ENCODE measurements around the gene GPC1. TPM values are rescaled to one million over a fixed set of nuclear protein-coding genes. Genes with fewer than 3 reads are reported as not detected.

GPC1 gene
- total and polyA plus RNA-seq, 2 donors (not counting 3 experiments of a cell fraction or from before 2014, with no cell fraction given), result 9.6 to 31.1 TPM

- intact Hi-C loops (cut with micrococcal nuclease), result loop anchor here (5.0 kb wide), 1 partner anchor 197 kb away; no protein-coding TSS in a partner anchor
- Histone ChIP-seq H3K9me3 (replicated peaks; ENCODE audit: control insufficient read depth, insufficient read depth, low read length) (no peaks in the 10 kb centered on the region), H3K27ac (ENCODE audit: insufficient read depth, low read depth, low read length) (no peak overlapping the region), H3K4me2 (ENCODE audit: insufficient read depth, low read length) (no peak overlapping the region), H3K9me1 (replicated peaks; ENCODE audit: control insufficient read depth, extremely low read depth, insufficient read depth, low read length) (no peaks in the 10 kb centered on the region), H3K27me3 (ENCODE audit: control insufficient read depth in 2 of 2, insufficient read depth in 2 of 2, low read length in 2 of 2) (no peaks in the 10 kb centered on the region), H3K79me2 (ENCODE audit: control insufficient read depth, insufficient read depth, low read length) (no peaks in the 10 kb centered on the region), H3K9ac (replicated peaks; ENCODE audit: extremely low read depth, insufficient read depth, low read length) (no peak overlapping the region), H3K4me3 (replicated peaks in 1 of 3; ENCODE audit: insufficient read depth in 1 of 3, low read depth in 1 of 3, low read length in 3 of 3) (no peak overlapping the region), H3K4me1 (ENCODE audit: control insufficient read depth, extremely low read depth, insufficient read depth, low read length) (no peaks in the 10 kb centered on the region), H4K20me1 (replicated peaks; ENCODE audit: control insufficient read depth, extremely low read depth, insufficient read depth, low read length) (no peaks in the 10 kb centered on the region), H3K36me3 (ENCODE audit: control insufficient read depth in 2 of 2, extremely low read depth in 1 of 2, insufficient read depth in 2 of 2, low read length in 2 of 2) (no peaks in the 10 kb centered on the region), H2AFZ (ENCODE audit: low read depth, low read length) (no peak overlapping the region)
- dilution Hi-C loops (cut with MboI; ENCODE audit: extremely low pct_ligation_motif_present, low sequenced_read_pairs), result no loop called here
- TF ChIP-seq POLR2AphosphoS5 (IDR thresholded peaks at IDR 0.05; ENCODE audit: insufficient read depth, low read depth, low read length), result no peak
- DNase-seq (ENCODE audit: low read depth, low spot score) (no peak), FAIRE-seq (no peak)
- CTCF ChIA-PET, result no interaction called here
- BruUV-seq (replicated peaks), result no TSS peak
- POLR2A ChIA-PET, result no interaction called here
Observed at GRCh38 chr2:240510513-240511210, 75.2 kb downstream of the GPC1 start.

DNA sequence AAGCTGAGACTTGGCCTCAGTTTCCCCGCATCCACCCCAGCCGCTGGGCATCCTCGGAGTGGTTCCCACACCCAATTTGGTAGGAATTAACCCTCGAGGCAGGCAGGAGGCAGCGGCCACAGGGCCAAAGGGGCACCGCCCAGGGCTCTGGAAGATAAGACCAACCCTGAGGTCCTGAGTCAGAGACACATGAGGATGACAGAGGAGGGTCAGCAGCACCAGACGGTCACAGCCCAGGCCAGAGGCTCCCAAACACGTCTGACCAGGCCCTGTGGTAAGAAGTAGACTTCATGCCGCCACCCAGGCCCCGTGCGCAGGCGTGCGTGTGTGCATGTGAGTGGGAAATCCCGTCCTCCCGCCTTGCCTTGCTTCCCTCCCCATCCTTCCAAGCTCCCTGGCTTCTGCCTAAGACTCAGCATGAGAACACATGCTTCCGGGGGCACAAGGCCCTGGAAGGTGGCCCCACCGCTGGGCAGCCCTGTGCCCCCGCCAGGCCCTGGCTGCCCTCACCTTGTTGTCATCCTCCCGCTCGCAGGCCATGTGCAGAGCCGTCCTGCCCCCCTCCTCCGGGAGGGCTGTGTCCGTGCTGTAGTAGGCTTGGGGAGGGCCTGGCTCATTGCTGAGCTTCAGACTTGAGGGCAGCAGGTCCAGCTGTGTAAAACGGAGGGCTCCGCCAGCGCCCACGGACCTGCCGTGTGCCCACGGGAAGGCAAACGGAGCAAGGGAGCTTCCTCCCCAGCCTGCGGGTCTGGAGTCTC is 76.1 kb downstream of the GPC1 start:
- Histone ChIP-seq H2AFZ (ENCODE audit: low read depth, low read length) (no peak overlapping the region), H3K27ac (ENCODE audit: insufficient read depth, low read depth, low read length) (no peak overlapping the region), H3K4me1 (ENCODE audit: control insufficient read depth, extremely low read depth, insufficient read depth, low read length) (no peaks in the 10 kb centered on the region), H3K4me3 (replicated peaks in 1 of 3; ENCODE audit: insufficient read depth in 1 of 3, low read depth in 1 of 3, low read length in 3 of 3) (no peak overlapping the region), H3K4me2 (ENCODE audit: insufficient read depth, low read length) (no peak overlapping the region), H3K9ac (replicated peaks; ENCODE audit: extremely low read depth, insufficient read depth, low read length) (no peak overlapping the region), H3K79me2 (ENCODE audit: control insufficient read depth, insufficient read depth, low read length) (no peaks in the 10 kb centered on the region), H4K20me1 (replicated peaks; ENCODE audit: control insufficient read depth, extremely low read depth, insufficient read depth, low read length) (no peaks in the 10 kb centered on the region), H3K9me1 (replicated peaks; ENCODE audit: control insufficient read depth, extremely low read depth, insufficient read depth, low read length) (no peaks in the 10 kb centered on the region), H3K27me3 (ENCODE audit: control insufficient read depth in 2 of 2, insufficient read depth in 2 of 2, low read length in 2 of 2) (no peaks in the 10 kb centered on the region), H3K36me3 (ENCODE audit: control insufficient read depth in 2 of 2, extremely low read depth in 1 of 2, insufficient read depth in 2 of 2, low read length in 2 of 2) (no peaks in the 10 kb centered on the region), H3K9me3 (replicated peaks; ENCODE audit: control insufficient read depth, insufficient read depth, low read length) (no peaks in the 10 kb centered on the region)
- ChIA-PET CTCF (interaction anchor here (5.0 kb wide), 1 partner anchor 329 kb away, joined by 78 read pairs; no protein-coding TSS in a partner anchor), POLR2A (no interaction called here)
- no TSS peak for BruUV-seq (replicated peaks)
- DNase-seq (ENCODE audit: low read depth, low spot score) (no peak), FAIRE-seq (no peak)
- dilution Hi-C loops (cut with MboI; ENCODE audit: extremely low pct_ligation_motif_present, low sequenced_read_pairs), result no loop called here
- intact Hi-C loops (cut with micrococcal nuclease), result loop anchor here (5.0 kb wide), 1 partner anchor 196 kb away; no protein-coding TSS in a partner anchor
- TF ChIP-seq POLR2AphosphoS5 (IDR thresholded peaks at IDR 0.05; ENCODE audit: insufficient read depth, low read depth, low read length) (no peak), MAX (IDR thresholded peaks at IDR 0.05; ENCODE audit: insufficient read depth, insufficient read length) (no peak), GATA2 (IDR thresholded peaks at IDR 0.05; ENCODE audit: insufficient read depth, insufficient read length, low read depth, low read length) (no peak), FOS (IDR thresholded peaks at IDR 0.05; ENCODE audit: borderline replicate concordance, insufficient read depth, low read length) (no peak)
- TF ChIP-seq, protein P1, sequence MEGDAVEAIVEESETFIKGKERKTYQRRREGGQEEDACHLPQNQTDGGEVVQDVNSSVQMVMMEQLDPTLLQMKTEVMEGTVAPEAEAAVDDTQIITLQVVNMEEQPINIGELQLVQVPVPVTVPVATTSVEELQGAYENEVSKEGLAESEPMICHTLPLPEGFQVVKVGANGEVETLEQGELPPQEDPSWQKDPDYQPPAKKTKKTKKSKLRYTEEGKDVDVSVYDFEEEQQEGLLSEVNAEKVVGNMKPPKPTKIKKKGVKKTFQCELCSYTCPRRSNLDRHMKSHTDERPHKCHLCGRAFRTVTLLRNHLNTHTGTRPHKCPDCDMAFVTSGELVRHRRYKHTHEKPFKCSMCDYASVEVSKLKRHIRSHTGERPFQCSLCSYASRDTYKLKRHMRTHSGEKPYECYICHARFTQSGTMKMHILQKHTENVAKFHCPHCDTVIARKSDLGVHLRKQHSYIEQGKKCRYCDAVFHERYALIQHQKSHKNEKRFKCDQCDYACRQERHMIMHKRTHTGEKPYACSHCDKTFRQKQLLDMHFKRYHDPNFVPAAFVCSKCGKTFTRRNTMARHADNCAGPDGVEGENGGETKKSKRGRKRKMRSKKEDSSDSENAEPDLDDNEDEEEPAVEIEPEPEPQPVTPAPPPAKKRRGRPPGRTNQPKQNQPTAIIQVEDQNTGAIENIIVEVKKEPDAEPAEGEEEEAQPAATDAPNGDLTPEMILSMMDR (IDR thresholded peaks at IDR 0.05; ENCODE audit: extremely low read depth in 1 of 2, insufficient read depth in 1 of 2, low read depth in 1 of 2, low read length in 2 of 2), result no peak
